ENCODE results near the gene HES5. TPM values are rescaled to one million over a fixed set of nuclear protein-coding genes. Genes with fewer than 3 reads are reported as not detected.

The HES5 gene
- total and polyA plus RNA-seq, 10 of the 15 experiments (the other 5 are each of a cell fraction or from before 2014, with no cell fraction given): 0.12 to 0.15 TPM; not detected in 8

DNA sequence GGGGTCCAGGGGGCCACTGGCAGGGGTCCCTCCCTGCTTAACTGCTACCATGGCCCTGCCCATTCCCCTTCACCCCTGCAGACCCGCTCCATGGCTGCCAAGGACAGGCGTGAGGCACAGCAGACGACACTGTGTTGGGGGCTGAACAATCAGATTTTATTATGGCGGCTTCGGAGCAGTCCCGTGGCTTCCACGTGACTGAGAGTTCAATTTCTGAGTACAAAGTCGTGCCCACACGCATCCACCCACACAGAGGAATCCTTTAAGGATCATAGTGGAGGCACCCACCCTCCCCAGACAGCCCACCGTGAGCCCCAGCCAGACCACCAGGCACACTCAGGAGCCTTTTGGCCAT, 1.5 kb downstream of the HES5 start:
- ChIA-PET CTCF (interaction anchor here (1.5 kb wide), 1 partner anchor 113 kb away, joined by 5 read pairs; no protein-coding TSS in a partner anchor), POLR2A (interaction anchor here (0.9 to 1.8 kb wide), 2 partner anchors 17 to 19 kb away, joined by 3 to 5 read pairs; no protein-coding TSS in a partner anchor), RAD21 (ENCODE audit: unreplicated experiment) (interaction anchor here (5.9 kb wide), 1 partner anchor 18 kb away, joined by 86 read pairs; no protein-coding TSS in a partner anchor), SMC1A (ENCODE audit: uncharacterized antibody, unreplicated experiment) (no interaction called here)
- H4K20me1 ChIP-seq (ENCODE audit: control insufficient read depth, insufficient read depth): peaks cover 3% of the 10 kb centered on the region; the same call in 1 of the 2 replicates
- H3K4me1 ChIP-seq (ENCODE audit: control insufficient read depth, insufficient read depth, low read length): peaks cover 25% of the 10 kb centered on the region
- H3K36me3 ChIP-seq (ENCODE audit: control insufficient read depth in 2 of 2, insufficient read depth in 2 of 2, low read length in 1 of 2): no peaks in the 10 kb centered on the region
- peak overlapping the region; percentile 53 for H3K4me2 ChIP-seq (ENCODE audit: control insufficient read depth, insufficient read depth)
- 25% methylated on average over 10 of the region's 10 CpGs for WGBS (ENCODE audit: insufficient coverage, insufficient replicate concordance, low lambda C conversion rate, missing lambda C conversion rate)
- intact Hi-C loops (cut with micrococcal nuclease; ENCODE audit: unreplicated experiment): no loop called here
- no peak overlapping the region for H2AFZ ChIP-seq (ENCODE audit: control insufficient read depth, low read depth, low read length)
- FAIRE-seq (no peak), ATAC-seq (no peak), DNase-seq (ENCODE audit: low read depth, low spot score) (no peak)
- in situ Hi-C loops (cut with MboI): loop anchor here (10.0 kb wide), 1 partner anchor 324 kb away; no protein-coding TSS in a partner anchor
- H3K9ac ChIP-seq (ENCODE audit: control insufficient read depth, insufficient read depth, low read length): no peak overlapping the region
- no TSS peak for BruUV-seq (replicated peaks)
- H3K4me3 ChIP-seq: peak overlapping the region; percentile 5; the same call in 1 of the 2 replicates
- H3K27me3 ChIP-seq (replicated peaks in 1 of 2; ENCODE audit: control insufficient read depth in 2 of 2, insufficient read depth in 2 of 2, low read length in 1 of 2): peaks cover 6 to 19% of the 10 kb centered on the region in 2 experiments
- H3K9me3 ChIP-seq (replicated peaks; ENCODE audit: control insufficient read depth, insufficient read depth, low read length): no peaks in the 10 kb centered on the region
- H3K79me2 ChIP-seq (ENCODE audit: control insufficient read depth, insufficient read depth, low read length): peaks cover 24% of the 10 kb centered on the region
- TF ChIP-seq BHLHE40 (IDR thresholded peaks at IDR 0.05; ENCODE audit: borderline replicate concordance in 1 of 2, low read depth in 2 of 2, low read length in 1 of 2) (peak in 1 of 2 experiments; percentile 53; a peak in 2 of 4 replicates), MTA3 (IDR thresholded peaks at IDR 0.05; ENCODE audit: borderline replicate concordance, low read length) (no peak)
- H3K27ac ChIP-seq (ENCODE audit: control insufficient read depth, insufficient read depth): no peak overlapping the region

DNA sequence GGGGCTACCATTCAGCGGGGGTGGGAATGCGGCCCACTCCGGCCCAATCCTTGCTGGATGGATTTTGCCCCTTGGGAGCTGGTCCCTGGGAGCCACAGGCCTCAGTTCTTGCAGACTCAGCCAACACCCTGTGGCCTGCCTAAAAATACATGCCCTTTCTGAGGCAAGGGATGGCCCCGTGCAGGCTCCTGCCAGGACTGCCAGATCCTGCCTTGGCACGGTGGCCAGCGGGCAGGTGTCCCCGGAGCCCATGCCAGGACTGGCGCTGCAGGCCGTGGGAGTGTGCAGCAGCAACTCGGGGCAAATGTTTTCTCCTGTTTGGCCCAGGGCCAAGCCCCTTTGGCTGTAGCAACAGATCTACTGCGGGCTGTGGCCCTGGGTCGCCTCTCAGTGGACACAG, 2.0 kb downstream of the HES5 start:
- Histone ChIP-seq H3K27ac (ENCODE audit: control insufficient read depth, insufficient read depth) (no peak overlapping the region), H3K79me2 (ENCODE audit: control insufficient read depth, insufficient read depth, low read length) (peaks cover 30% of the 10 kb centered on the region), H3K27me3 (replicated peaks in 1 of 2; ENCODE audit: control insufficient read depth in 2 of 2, insufficient read depth in 2 of 2, low read length in 1 of 2) (peaks cover 6 to 19% of the 10 kb centered on the region in 2 experiments), H3K4me3 (no peak overlapping the region), H3K4me1 (ENCODE audit: control insufficient read depth, insufficient read depth, low read length) (peaks cover 25% of the 10 kb centered on the region), H3K9ac (ENCODE audit: control insufficient read depth, insufficient read depth, low read length) (no peak overlapping the region), H3K4me2 (ENCODE audit: control insufficient read depth, insufficient read depth) (no peak overlapping the region), H3K36me3 (ENCODE audit: control insufficient read depth in 2 of 2, insufficient read depth in 2 of 2, low read length in 1 of 2) (no peaks in the 10 kb centered on the region; a peak in 1 of 4 replicates), H3K9me3 (replicated peaks; ENCODE audit: control insufficient read depth, insufficient read depth, low read length) (no peaks in the 10 kb centered on the region), H4K20me1 (ENCODE audit: control insufficient read depth, insufficient read depth) (peaks cover 3% of the 10 kb centered on the region; the same call in 1 of the 2 replicates), H2AFZ (ENCODE audit: control insufficient read depth, low read depth, low read length) (no peak overlapping the region)
- 68% methylated on average over 12 of the region's 12 CpGs for WGBS (ENCODE audit: insufficient coverage, insufficient replicate concordance, low lambda C conversion rate, missing lambda C conversion rate)
- CTCF ChIA-PET: no interaction called here
- RAD21 ChIA-PET (ENCODE audit: unreplicated experiment): interaction anchor here (5.9 kb wide), 1 partner anchor 19 kb away, joined by 86 read pairs; no protein-coding TSS in a partner anchor
- FAIRE-seq (no peak), ATAC-seq (no peak), DNase-seq (ENCODE audit: low read depth, low spot score) (no peak)
- intact Hi-C loops (cut with micrococcal nuclease; ENCODE audit: unreplicated experiment): no loop called here
- POLR2A ChIA-PET: interaction anchor here (0.9 to 1.8 kb wide), 2 partner anchors 18 to 19 kb away, joined by 3 to 5 read pairs; no protein-coding TSS in a partner anchor
- BruUV-seq (replicated peaks): no TSS peak
- in situ Hi-C loops (cut with MboI): loop anchor here (10.0 kb wide), 1 partner anchor 323 kb away; no protein-coding TSS in a partner anchor
- SMC1A ChIA-PET (ENCODE audit: uncharacterized antibody, unreplicated experiment): no interaction called here
- TF ChIP-seq EZH2 (IDR thresholded peaks at IDR 0.05; ENCODE audit: borderline replicate concordance, control insufficient read depth, low read depth, low read length) (no peak), ZSCAN29 (IDR thresholded peaks at IDR 0.05) (no peak), ZNF274 (IDR thresholded peaks at IDR 0.05; ENCODE audit: insufficient read depth, insufficient read length) (no peak), EP300 (IDR thresholded peaks at IDR 0.05; ENCODE audit: borderline replicate concordance in 1 of 2, control insufficient read depth in 1 of 2, low read depth in 2 of 2, low read length in 2 of 2) (no peak), SIX5 (IDR thresholded peaks at IDR 0.05; ENCODE audit: low read depth, low read length, severe bottlenecking) (no peak)
- TF ChIP-seq, protein P1, sequence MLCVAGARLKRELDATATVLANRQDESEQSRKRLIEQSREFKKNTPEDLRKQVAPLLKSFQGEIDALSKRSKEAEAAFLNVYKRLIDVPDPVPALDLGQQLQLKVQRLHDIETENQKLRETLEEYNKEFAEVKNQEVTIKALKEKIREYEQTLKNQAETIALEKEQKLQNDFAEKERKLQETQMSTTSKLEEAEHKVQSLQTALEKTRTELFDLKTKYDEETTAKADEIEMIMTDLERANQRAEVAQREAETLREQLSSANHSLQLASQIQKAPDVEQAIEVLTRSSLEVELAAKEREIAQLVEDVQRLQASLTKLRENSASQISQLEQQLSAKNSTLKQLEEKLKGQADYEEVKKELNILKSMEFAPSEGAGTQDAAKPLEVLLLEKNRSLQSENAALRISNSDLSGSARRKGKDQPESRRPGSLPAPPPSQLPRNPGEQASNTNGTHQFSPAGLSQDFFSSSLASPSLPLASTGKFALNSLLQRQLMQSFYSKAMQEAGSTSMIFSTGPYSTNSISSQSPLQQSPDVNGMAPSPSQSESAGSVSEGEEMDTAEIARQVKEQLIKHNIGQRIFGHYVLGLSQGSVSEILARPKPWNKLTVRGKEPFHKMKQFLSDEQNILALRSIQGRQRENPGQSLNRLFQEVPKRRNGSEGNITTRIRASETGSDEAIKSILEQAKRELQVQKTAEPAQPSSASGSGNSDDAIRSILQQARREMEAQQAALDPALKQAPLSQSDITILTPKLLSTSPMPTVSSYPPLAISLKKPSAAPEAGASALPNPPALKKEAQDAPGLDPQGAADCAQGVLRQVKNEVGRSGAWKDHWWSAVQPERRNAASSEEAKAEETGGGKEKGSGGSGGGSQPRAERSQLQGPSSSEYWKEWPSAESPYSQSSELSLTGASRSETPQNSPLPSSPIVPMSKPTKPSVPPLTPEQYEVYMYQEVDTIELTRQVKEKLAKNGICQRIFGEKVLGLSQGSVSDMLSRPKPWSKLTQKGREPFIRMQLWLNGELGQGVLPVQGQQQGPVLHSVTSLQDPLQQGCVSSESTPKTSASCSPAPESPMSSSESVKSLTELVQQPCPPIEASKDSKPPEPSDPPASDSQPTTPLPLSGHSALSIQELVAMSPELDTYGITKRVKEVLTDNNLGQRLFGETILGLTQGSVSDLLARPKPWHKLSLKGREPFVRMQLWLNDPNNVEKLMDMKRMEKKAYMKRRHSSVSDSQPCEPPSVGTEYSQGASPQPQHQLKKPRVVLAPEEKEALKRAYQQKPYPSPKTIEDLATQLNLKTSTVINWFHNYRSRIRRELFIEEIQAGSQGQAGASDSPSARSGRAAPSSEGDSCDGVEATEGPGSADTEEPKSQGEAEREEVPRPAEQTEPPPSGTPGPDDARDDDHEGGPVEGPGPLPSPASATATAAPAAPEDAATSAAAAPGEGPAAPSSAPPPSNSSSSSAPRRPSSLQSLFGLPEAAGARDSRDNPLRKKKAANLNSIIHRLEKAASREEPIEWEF (IDR thresholded peaks at IDR 0.05; ENCODE audit: insufficient replicate concordance, low read depth, low read length): no peak
